ENCODE results near the gene AP1S3.

DNA sequence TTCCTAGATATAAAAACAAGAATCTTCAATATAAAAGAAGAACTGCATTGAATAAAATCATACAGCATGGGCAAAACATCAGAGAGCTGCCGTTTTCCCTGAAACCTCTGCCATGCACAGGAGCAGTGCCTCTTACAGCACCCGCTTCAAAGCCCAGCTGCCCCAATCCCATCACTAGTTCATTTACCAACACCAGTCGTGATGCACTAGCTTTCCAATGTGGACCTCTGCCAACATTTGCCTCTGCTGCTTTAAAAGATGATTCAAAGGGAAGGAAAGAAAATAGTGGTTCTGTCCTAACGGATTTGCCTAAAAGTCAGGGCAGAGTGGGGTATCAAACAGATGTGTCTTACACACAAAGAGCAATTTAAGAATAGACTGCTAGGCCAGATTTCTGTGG is 43.4 kb upstream of the AP1S3 start:
- TF ChIP-seq FOXA1 (IDR thresholded peaks at IDR 0.05) (no peak), FOXM1 (IDR thresholded peaks at IDR 0.05; ENCODE audit: borderline replicate concordance) (no peak), SUZ12 (IDR thresholded peaks at IDR 0.05) (no peak), SP1 (IDR thresholded peaks at IDR 0.05) (no peak), FOXK2 (IDR thresholded peaks at IDR 0.05) (no peak), L3MBTL2 (conservative IDR thresholded peaks at IDR 0.05) (no peak), BHLHE40 (IDR thresholded peaks at IDR 0.05; ENCODE audit: borderline replicate concordance) (no peak), ZNF384 (IDR thresholded peaks at IDR 0.05) (no peak), TARDBP (IDR thresholded peaks at IDR 0.05) (no peak)
- TF ChIP-seq, protein P1, sequence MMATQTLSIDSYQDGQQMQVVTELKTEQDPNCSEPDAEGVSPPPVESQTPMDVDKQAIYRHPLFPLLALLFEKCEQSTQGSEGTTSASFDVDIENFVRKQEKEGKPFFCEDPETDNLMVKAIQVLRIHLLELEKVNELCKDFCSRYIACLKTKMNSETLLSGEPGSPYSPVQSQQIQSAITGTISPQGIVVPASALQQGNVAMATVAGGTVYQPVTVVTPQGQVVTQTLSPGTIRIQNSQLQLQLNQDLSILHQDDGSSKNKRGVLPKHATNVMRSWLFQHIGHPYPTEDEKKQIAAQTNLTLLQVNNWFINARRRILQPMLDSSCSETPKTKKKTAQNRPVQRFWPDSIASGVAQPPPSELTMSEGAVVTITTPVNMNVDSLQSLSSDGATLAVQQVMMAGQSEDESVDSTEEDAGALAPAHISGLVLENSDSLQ (IDR thresholded peaks at IDR 0.05): no peak

All from HEK293T (cell line).